HG03354 (cell line): Measurements from ENCODE around the gene RMRP.

ENCODE experiments used
- ATAC-seq: cut with Tn5 transposase; IDR thresholded peaks from one replicate; pipeline ENCODE4 v1.9.1; 2021; ENCODE audit warnings: mild to moderate bottlenecking; ENCODE audit not compliant: unreplicated experiment, poor library complexity, severe bottlenecking

RMRP gene

DNA sequence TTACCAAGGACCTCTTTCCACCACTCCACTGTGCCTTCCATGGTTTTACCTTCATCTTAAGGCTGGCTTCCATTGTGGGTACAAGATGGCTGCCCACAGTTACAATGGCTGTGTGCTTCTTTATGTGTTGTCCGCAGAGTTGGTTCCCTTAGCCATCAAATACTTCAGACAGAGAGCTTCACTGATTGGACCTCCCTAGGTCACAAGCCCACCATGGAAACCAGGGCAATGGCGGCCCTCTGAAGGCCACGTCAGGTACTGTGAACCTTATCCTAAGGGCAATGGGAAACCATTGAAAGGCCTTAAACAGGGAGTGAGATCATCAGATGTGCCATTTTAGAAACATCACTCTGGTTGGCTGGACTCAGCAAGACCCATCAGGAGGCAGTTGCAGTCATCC lies 10.1 kb upstream of the RMRP start:
- ATAC-seq: no peak

DNA sequence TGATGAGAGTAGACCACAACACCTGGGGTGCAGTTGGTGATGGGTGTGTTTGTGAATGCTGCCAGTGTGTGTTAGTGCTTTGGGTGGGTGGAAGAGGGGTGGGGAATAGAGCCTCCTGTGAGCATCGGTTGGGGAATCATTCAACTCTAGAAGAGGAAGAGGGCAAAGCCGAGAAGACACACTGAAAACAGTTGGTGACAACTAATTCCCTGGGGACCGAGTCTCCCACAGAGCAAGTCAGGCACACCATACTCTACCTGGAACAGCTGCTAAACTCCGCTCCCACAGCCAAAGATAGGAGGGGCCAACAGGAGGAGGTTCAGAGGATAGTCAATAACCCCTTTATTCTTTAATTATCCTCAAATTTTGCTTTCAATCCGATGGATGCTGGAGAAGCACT lies 8.7 kb upstream of the RMRP start:
- ATAC-seq: no peak

DNA sequence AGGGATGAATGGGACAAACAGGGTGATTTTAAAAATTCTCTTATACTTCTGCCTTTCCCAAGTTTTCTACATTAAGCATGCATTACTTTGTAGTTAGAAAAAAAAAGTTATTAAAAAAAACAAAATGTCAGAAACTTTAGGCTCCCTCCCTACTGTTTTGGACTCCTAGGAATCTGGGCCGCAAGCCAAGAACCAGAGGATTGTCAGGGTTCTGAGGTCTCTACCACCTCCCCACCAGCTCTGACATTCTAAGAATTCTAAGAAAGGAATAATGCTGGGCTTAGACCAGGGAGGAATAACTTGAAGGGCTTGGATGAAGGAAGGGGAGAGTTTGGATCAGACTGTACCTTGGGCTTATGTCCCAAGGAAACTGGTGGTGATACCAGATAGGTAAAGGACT lies 8.2 kb upstream of the RMRP start:
- ATAC-seq: no peak

DNA sequence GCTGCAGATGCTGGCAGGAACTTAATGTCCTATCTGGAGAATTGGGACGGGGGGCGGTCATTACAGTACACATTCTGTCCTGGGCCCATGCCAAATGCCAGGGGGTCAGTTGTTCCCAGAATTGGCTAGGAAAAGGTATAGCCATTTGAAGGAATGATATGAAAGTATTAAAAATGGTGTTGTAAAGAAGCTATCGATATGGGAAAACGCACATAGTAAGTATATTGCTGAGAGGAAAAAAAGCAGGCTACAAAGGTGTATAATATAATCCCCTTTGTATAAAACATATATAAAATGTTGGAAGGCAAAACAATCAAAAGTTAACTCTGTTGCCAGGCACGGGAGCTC lies 7.6 kb upstream of the RMRP start:
- no peak for ATAC-seq

DNA sequence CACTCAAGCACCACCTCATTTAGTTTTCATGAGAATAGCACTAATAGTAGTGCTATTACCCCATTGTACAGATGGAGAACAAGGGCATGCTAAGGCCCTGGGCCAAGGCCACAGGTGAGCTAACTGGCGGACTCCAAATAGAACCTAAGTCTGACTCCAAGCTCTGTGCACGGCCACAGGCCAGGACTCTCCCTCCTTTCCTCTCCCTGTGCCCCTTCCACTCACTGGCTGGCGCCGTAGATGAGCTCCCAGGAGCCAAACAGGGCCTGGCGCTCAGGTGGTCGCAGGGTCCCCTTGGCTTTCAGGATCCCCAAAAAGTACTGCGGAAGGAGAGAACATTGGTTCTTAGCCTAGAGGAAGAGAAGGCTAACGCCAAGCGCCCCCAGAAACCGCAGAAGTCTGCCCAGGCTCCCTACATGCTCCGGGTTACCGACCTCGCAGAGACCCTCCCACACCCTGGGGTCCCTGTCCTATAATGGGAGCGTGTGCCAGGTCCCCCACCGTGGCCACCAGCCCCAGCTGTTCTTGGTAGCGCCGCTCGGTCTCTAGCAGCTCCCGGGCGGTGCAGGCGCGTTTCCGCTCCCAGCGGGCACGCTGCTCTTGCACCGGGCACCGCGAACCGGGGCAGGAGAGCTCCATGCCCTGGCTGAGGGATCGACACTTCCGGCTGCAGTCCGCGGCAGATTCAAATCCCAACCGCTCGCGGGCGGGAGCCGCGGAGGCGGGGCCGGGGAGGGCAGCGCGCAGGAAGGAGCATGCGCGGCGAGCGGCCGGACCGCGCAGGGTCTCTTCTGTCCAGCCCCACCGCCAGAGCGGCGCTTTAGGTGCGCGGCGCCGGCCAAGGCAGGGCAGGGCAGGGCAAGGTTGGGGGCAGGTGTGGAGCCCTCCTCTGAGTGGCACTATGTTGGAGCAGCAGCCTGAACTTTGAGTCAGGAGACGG lies 7.0 kb upstream of the RMRP start, which contains the start of gene ARHGEF39:
Gene ARHGEF39, minus strand, starts transcription at position 665 of the 940 bp plus-strand sequence. Its CDS starts 26 bp downstream, at position 639.
- ATAC-seq: peak; percentile 81

DNA sequence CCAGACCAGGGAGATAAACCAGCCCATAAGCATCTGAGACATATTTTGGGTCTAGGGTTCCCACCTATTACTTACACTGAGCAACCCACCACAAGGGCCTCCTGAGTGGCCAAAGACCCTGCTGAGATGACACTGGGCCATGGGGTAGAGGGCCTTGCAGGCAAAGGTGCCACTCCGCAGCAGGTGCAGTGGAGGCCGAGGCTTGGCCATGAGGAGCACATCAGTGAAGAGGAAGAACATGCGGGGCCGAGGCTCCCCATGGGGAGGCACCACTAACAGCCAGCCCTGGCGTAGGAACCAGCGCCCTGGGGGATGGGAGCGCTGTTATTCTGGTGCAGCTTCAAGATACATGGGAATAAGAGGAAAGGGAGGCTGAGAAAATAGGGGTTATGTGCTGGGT lies 4.6 kb upstream of the RMRP start:
- no peak for ATAC-seq

DNA sequence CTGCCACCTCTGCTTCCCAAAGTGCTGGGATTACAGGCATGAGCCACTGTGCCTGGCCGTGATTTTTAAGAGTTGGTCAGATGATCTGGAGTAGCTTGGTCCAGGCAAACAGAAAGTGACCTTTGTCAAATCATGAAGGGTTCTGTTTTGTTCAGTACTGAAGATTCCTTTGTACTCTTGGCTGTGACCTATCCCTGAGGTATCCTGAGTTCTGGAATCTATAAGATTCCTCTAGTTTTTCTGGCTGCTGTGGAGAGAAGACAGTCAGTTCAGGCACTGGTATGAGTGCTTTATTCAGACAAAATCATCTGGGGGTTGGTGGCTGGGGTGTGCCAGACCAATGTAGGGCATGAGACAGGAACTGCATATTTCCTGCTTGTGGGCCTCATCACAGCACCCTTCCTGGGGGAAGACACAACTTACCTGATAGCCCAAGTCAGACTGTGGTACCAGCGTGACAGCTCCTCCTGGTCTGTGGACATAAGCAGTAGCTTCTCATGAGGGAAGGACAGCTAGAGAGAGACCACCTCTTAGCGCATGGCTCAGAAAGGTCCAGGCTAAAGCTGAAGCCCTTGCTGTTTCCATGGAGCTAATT lies 4.0 kb upstream of the RMRP start:
- ATAC-seq: no peak

DNA sequence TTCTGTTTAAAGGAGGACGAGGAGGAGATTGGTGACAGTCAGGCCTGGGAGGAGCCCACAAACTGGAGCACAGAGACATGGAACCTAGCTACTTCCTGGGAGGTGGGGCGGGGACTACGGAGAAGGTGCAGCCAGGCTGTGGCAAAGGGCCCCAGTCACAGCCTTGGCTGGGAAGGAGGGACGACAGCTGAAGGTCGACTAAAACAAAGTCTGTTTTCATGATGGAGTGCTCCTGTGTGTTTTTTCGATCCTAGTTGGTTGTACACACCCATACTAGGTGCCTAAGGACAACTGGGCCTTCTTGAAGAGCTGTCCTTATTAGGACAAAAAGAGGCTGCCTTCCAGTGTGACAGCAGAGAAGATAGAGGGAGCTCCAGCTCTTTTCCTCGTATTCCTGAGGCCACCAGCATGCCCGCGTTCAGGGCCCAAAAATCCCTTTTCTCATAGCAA lies 3.2 kb upstream of the RMRP start:
- ATAC-seq: no peak

DNA sequence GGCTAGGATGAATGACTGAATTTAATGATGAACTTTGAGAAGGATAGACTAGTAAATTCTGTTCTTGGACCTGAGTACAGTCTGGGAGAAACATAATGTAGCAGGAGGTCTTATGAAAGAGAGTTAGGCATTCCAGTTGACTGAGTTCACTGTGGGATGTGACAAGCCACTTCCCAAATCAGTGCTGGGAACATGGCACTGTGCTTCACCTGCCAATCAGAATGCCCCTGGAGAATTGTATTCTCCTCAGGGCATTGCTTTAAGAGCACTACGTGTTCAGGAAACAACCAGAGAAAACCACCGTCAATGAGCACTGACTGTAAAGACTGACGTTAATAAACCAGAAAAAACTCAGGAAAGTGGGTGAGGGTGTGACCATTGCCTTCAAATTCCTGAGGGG lies 1.5 kb upstream of the RMRP start:
- no peak for ATAC-seq

DNA sequence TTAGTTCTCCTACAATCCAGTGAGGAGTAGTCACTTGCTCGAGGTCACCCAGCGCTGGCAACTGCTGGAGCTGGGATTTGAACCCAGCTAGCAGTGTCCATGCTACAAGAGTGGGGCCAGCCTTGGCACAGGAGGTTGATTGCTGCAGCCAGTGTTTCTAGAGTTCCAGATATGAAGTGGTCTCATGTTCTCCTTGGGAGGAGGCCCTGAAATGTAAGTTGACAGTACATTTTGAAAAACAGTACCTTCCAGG lies 1.1 kb upstream of the RMRP start:
- peak; percentile 2 for ATAC-seq

DNA sequence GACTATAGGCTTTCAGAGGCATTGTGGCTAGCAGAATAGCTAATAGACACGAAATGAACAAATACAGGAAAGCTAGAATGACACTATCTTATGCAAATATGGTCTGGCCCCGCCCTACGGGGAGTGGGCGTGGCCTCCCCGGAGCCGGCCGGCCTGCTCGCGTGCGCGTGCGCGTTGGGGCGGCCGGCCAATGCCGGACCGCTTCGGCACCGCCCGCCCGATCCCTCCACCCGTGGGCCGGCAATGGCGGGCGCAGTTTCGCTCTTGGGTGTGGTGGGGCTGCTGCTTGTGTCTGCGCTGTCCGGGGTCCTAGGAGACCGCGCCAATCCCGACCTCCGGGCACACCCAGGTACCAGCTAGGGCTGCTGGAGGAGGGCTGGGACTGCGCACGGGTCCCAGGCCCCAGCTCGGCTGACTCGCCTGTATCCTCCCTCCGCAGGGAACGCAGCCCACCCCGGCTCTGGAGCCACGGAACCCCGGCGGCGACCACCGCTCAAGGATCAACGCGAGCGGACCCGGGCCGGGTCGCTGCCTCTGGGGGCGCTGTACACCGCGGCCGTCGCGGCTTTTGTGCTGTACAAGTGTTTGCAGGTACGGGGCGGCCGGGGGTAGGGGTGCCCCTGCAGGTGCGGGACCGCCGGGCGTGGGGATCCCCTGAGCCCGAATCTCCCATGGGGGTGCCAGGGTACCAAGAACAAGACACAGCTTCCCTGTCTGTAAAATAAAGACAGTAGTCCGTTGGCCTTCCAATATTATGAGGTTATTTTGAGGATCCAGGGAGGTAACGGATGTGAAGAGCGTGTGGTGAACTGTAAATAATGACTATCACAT lies 533 bp upstream of the RMRP start, which contains the start of gene CCDC107:
Gene CCDC107, plus strand, starts transcription at position 156 of the 831 bp plus-strand sequence. Its CDS starts 88 bp downstream, at position 244.
- peak; percentile 72 for ATAC-seq

DNA sequence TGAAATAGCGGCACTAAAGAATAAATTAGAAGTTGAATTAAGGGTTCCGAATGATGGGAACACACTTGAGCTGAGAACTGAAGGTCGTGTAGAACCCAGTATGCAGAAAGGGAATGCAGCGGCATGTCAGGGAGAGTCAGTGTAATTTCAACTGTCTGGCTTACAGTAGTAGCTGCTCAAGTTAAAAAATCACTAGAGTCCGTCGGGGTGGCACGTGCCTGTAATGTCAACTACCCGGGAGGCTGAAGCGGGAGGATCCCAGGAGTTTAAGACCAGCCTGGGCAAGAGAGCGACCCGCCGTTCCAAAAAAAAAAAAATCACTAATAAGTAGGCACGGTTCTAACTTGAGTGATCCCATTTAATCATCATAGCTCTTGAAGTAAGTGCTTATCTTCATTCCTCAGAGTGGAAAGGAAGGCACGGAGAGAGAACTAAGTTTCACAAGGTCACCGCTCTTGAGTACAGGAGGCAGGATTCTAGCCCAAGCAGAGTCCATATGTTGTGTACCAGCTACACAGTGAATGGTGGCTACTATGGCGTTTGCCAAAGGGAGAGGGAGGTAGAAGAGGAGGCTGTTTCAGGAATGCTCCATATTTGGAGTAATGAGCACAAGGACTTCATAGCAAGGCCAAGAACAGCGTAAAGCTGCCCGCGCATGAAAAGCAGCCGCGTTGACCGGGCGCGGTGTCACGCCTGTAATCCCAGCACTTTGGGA lies 831 bp downstream of the RMRP start:
- ATAC-seq: no peak

DNA sequence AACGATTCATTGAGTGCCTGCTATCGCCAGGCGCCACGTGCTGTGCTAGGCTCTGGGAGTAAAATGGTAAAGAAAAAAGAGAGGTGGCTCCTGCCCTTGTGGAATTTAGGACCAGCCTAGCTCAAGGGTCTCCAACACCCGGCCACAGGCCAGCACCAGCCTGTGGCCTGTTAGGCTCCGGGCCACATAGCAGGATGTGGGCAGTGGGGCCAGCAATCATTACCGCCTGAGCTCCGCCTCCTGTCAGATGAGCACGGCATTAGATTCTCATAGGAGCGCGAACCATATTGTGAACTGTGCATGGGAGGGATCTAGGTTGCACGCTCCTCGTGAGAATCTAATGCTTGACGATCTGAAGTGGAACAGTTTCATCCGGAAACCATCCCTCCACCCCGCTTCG lies 1.5 kb downstream of the RMRP start:
- ATAC-seq: no peak

DNA sequence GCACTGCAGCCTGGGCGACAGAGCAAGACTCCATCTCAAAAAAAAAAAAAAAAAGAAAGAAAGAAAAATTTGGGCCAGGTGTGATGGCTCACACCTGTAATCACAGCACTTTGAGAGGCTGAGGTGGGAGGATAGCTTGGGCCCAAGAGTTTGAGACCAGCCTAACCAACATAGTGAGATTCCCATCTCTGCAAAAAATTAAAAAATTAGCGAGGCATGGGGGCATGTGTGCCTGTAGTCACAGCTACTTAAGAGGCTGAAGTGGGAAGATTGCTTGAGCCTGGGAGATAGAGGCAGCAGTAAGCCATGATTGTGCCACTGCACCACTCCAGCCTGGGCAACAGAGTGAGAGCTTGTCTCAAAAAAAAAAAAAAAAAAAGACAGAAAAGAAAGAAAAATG lies 4.2 kb downstream of the RMRP start:
- no peak for ATAC-seq

DNA sequence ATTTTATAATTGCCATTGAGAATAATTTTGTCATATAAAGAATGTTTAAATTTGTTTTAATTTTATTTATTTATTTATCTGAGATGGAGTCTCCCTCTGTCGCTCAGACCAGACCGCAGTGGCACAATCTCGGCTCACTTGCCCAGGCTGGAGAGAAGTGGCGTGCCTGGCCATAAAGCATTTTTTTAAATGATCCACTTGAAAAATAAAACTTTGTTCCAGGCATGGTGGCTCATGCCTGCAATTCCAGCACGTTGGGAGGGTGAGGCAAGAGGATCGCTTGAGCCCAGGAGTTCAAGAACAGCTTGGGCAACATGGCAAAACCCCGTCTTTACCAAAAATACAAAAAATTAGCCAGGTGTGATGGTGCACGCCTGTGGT lies 5.0 kb downstream of the RMRP start:
- ATAC-seq: no peak

DNA sequence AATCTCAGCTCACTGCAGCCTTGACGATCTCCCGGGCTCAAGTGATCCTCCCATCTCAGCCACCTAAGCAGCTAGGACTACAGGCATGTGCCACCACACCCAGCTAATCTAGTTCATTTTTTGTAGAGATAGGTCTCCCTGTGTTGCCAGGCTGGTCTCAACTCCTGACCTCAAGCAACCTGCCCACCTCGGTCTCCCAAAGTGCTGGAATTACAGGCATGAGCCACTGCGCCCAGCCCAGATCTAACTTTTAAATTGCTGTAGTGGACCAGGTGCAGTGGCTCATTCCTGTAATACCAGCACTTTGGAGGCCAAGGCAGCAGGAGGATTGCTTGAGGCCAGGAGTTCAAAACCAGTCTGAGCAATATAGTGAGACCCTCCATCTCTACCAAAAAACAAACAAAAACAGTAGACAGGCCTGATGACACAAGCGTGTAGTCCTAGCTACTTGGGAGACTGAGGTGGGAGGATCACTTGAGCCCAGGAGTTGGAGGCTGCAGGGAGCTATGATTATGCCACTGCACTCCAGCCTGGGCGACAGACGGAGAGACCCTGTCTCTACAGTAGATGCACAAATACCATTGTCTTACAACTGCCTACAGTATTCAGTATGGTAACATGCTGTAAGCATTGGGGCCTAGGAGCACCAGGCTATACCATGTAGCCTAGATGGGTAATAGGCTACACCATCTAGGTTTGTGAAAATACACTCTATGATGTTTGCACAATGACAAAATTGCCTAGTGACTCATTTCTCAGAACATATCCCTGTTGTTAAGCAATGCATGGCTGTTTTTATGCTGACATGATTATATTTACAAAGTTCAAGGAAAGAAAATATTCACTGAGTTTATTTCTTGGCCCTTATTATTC lies 5.6 kb downstream of the RMRP start:
- ATAC-seq: no peak

DNA sequence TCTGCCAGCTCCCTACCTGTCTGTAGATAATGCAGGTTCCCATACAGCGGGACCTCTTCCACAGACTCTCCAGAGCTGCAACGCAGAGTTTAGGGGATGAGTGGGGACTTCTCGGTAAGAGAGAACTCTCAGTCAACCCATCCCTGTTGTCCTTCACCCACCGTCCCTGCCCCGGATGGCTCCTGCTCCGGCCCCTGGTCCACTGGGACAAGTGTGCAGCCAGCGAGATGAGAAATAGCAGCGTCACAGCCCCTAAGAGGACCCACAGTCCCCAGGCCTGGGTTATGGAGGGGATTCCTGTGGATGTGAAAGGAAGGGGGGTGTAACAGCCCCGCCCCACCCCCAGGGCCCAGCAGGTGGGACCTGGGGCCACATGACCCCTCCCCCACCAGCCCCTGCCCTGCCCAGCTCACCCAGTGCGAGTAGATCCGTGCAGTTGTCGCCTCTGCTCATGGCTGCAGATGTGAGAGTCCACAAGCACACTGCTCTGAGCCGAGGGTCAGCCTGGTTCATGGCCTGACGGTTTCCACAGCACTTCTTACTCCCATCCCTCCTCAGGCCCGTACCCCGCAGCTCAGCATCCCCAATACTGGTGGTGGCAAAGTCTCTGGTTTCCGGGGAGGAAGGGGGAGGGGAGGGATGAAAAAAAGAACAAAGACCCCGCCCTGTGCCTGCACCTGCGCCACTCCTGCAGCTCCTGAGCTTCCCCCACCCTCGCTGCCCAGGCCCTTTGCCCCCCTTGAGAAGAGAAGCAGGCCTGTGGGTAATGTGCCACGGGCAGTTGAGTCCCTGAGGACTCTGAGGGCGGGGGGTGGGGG lies 7.3 kb downstream of the RMRP start, which contains the start of gene SIT1:
Gene SIT1, minus strand, starts transcription at position 591 of the 818 bp plus-strand sequence. Its CDS starts 78 bp downstream, at position 513.
- no peak for ATAC-seq
